CD14-positive monocyte (primary cell): Measurements from ENCODE around the gene STXBP6. TPM values are rescaled to one million over a fixed set of nuclear protein-coding genes. Genes with fewer than 3 reads are reported as not detected.

Source experiments
- DNase-seq, 3 donors: peaks; one replicate each; pipeline ENCODE4 v3.0.0-alpha.2; 2011 to 2022
- H2AFZ ChIP-seq: 2 replicates; pipeline ENCODE4 v1.6.0; 2012; ENCODE audit warnings: mild to moderate bottlenecking, low read depth, low read length, inconsistent platforms; ENCODE audit not compliant: insufficient read depth, poor library complexity, severe bottlenecking
- H3K27ac ChIP-seq, 2 donors: 1 replicate in 1 of 2; 2 replicates in 1 of 2; pipeline ENCODE4 v1.5.1; 2012 to 2013; ENCODE audit warnings: low read length in 2 of 2, control low read depth in 1 of 2, inconsistent platforms in 1 of 2, low read depth in 1 of 2, mild to moderate bottlenecking in 1 of 2
- H3K27me3 ChIP-seq, 2 donors: one replicate each; pipeline versions ENCODE4 v1.6.0 to v1.6.1; 2011 to 2013; ENCODE audit warnings: low read length in 2 of 2; ENCODE audit not compliant: control insufficient read depth in 2 of 2, insufficient read depth in 2 of 2
- H3K36me3 ChIP-seq, 2 donors: replicated peaks in 1 of 2; 1 replicate in 1 of 2; 2 replicates in 1 of 2; pipeline versions ENCODE4 v1.5.1 to v1.6.1; 2012 to 2013; ENCODE audit warnings: low read length in 2 of 2, control low read depth in 1 of 2, inconsistent platforms in 1 of 2, mild to moderate bottlenecking in 1 of 2; ENCODE audit not compliant: insufficient read depth in 2 of 2, control insufficient read depth in 1 of 2
- H3K4me1 ChIP-seq, 2 donors: 1 replicate in 1 of 2; 2 replicates in 1 of 2; pipeline versions ENCODE4 v1.5.1 to v1.6.1; 2012 to 2013; ENCODE audit warnings: low read length in 2 of 2, control low read depth in 1 of 2, inconsistent platforms in 1 of 2, mild to moderate bottlenecking in 1 of 2, moderate library complexity in 1 of 2; ENCODE audit not compliant: insufficient read depth in 2 of 2, control insufficient read depth in 1 of 2
- H3K4me2 ChIP-seq: replicated peaks from 2 replicates; pipeline ENCODE3; 2012; ENCODE audit warnings: low read length, moderate library complexity, mild to moderate bottlenecking; ENCODE audit not compliant: poor library complexity, severe bottlenecking; ENCODE audit errors: extremely low read depth
- H3K4me3 ChIP-seq, 3 experiments: fragments of 200-600 bp in 1 of 3; sonication (generic) in 1 of 3; replicated peaks in 1 of 3; 1 replicate in 2 of 3; 2 replicates in 1 of 3; pipeline ENCODE4 v1.5.1; 2011 to 2013; ENCODE audit warnings: low read length in 3 of 3, mild to moderate bottlenecking in 3 of 3, control low read depth in 2 of 3, low read depth in 2 of 3, inconsistent platforms in 1 of 3, moderate library complexity in 1 of 3
- H3K79me2 ChIP-seq: 2 replicates; pipeline ENCODE4 v1.6.0; 2012; ENCODE audit warnings: mild to moderate bottlenecking, control low read depth, inconsistent platforms, low read length, moderate library complexity; ENCODE audit not compliant: insufficient read depth
- H3K9ac ChIP-seq: 2 replicates; pipeline ENCODE4 v1.6.0; 2017; ENCODE audit warnings: low read length, mild to moderate bottlenecking; ENCODE audit not compliant: insufficient read depth, poor library complexity, severe bottlenecking
- H3K9me3 ChIP-seq, 2 donors: replicated peaks in 1 of 2; 1 replicate in 1 of 2; 2 replicates in 1 of 2; pipeline versions ENCODE4 v1.5.1 to v1.6.1; 2012 to 2013; ENCODE audit warnings: low read length in 2 of 2, control low read depth in 1 of 2; ENCODE audit not compliant: control insufficient read depth in 1 of 2, insufficient read depth in 1 of 2
- H4K20me1 ChIP-seq: 2 replicates; pipeline ENCODE4 v1.6.0; 2012; ENCODE audit warnings: mild to moderate bottlenecking, low read length, control low read depth, moderate library complexity; ENCODE audit not compliant: insufficient read depth
- H3K27ac Mint-ChIP-seq, 7 donors: one replicate each; pipeline ENCODE4 v1.8.0; 2020; ENCODE audit warnings: mild to moderate bottlenecking in 7 of 7, mixed read lengths in 7 of 7, moderate library complexity in 6 of 7, inconsistent platforms in 2 of 7
- H3K27me3 Mint-ChIP-seq, 3 donors: one replicate each; pipeline ENCODE4 v1.8.0; 2021 to 2022; ENCODE audit warnings: low read depth in 3 of 3, mild to moderate bottlenecking in 3 of 3, mixed read lengths in 3 of 3, moderate library complexity in 3 of 3, inconsistent platforms in 1 of 3
- H3K36me3 Mint-ChIP-seq, 2 donors: one replicate each; pipeline ENCODE4 v1.8.0; 2020; ENCODE audit warnings: mixed read lengths in 2 of 2, inconsistent platforms in 1 of 2, mild to moderate bottlenecking in 1 of 2
- H3K4me1 Mint-ChIP-seq: one replicate; pipeline ENCODE4 v1.8.0; 2020; ENCODE audit warnings: mild to moderate bottlenecking, mixed read lengths
- H3K4me3 Mint-ChIP-seq, 2 donors: one replicate each; pipeline ENCODE4 v1.8.0; 2020; ENCODE audit warnings: mild to moderate bottlenecking in 2 of 2, mixed read lengths in 2 of 2, moderate library complexity in 1 of 2
- H3K9me3 Mint-ChIP-seq, 7 donors: one replicate each; pipeline ENCODE4 v1.8.0; 2020 to 2022; ENCODE audit warnings: mixed read lengths in 7 of 7, mild to moderate bottlenecking in 6 of 7, moderate library complexity in 6 of 7, inconsistent platforms in 2 of 7
- CTCF ChIP-seq: fragments of 200-600 bp; IDR thresholded peaks from one replicate; pipeline ENCODE4 v1.8.0; 2022; ENCODE audit warnings: antibody characterized with exemption, mild to moderate bottlenecking
- WGBS: methylation state at CpG from one replicate; pipeline ENCODE4 v1.1.5; 2013; ENCODE audit warnings: missing lambda C conversion rate; ENCODE audit not compliant: insufficient coverage; 5-methylcytosine and 5-hydroxymethylcytosine counted together
- intact Hi-C, 2 donors: fragments of 100-400 bp; cut with micrococcal nuclease; formaldehyde crosslinking; loops; one replicate each; pipeline versions ENCODE4 v1.15.0 to v1.15.1; 2023
- polyA plus RNA-seq, 3 donors: library from polyadenylated mRNA; depleted of rRNA in 1 of 3; unstranded in 2 of 3; stranded (reverse) in 1 of 3; fragments of 300-500 nt in 2 of 3; fragments of >200 nt in 1 of 3; fragmentation: Illumina TruSeq in 2 of 3; gene quantifications; 1 replicate in 2 of 3; 2 replicates in 1 of 3; pipeline ENCODE4 v1.2.3, GENCODE V29; 2012 to 2021

STXBP6 gene
- polyA plus RNA-seq, 3 donors = 0.05 to 0.25 (median 0.08) TPM

GRCh38 chr14:25017562-25017961 is 32.4 kb downstream of the STXBP6 start:
- no peak for TF ChIP-seq CTCF
- 100% methylated on average over 2 of the region's 2 CpGs for WGBS
- H3K27ac ChIP-seq = no peak overlapping the region

GRCh38 chr14:25015761-25016160 is 34.2 kb downstream of the STXBP6 start:
- Mint-ChIP-seq H3K27me3 (peaks cover 0 to 2% (median 0%) of the 10 kb centered on the region in 3 donors), H3K27ac (no peak overlapping the region), H3K9me3 (peaks cover 0 to 3% (median 0%) of the 10 kb centered on the region in 7 donors), H3K4me1 (no peaks in the 10 kb centered on the region), H3K36me3 (no peaks in the 10 kb centered on the region), H3K4me3 (no peak overlapping the region)
- no peak overlapping the region for H2AFZ ChIP-seq
- no peaks in the 10 kb centered on the region for H3K79me2 ChIP-seq
- no peak overlapping the region for H3K4me2 ChIP-seq
- no CpG with 5 or more reads among the region's 1 CpG for WGBS
- no peaks in the 10 kb centered on the region for H3K36me3 ChIP-seq
- H3K4me1 ChIP-seq = no peaks in the 10 kb centered on the region
- no peaks in the 10 kb centered on the region for H3K27me3 ChIP-seq
- intact Hi-C loops = no loop called here
- no peaks in the 10 kb centered on the region for H3K9me3 ChIP-seq
- no peak overlapping the region for H3K9ac ChIP-seq
- no peak for DNase-seq
- no peaks in the 10 kb centered on the region for H4K20me1 ChIP-seq
- no peak overlapping the region for H3K27ac ChIP-seq
- no peak for TF ChIP-seq CTCF
- no peak overlapping the region for H3K4me3 ChIP-seq

More at GRCh38 chr14:25017562-25017961, 32.4 kb downstream of the STXBP6 start:
- no peak overlapping the region for H3K4me2 ChIP-seq
- DNase-seq = no peak
- Mint-ChIP-seq H3K4me1 (no peaks in the 10 kb centered on the region), H3K27ac (no peak overlapping the region), H3K27me3 (peaks cover 0 to 2% (median 0%) of the 10 kb centered on the region in 3 donors), H3K9me3 (peaks cover 0 to 3% (median 0%) of the 10 kb centered on the region in 7 donors), H3K4me3 (no peak overlapping the region), H3K36me3 (no peaks in the 10 kb centered on the region)
- no peaks in the 10 kb centered on the region for H3K79me2 ChIP-seq
- no peaks in the 10 kb centered on the region for H4K20me1 ChIP-seq
- H3K36me3 ChIP-seq = no peaks in the 10 kb centered on the region
- no peak overlapping the region for H3K9ac ChIP-seq
- H3K27me3 ChIP-seq = no peaks in the 10 kb centered on the region
- H3K9me3 ChIP-seq = no peaks in the 10 kb centered on the region
- H2AFZ ChIP-seq = no peak overlapping the region
- intact Hi-C loops = no loop called here
- H3K4me1 ChIP-seq = no peaks in the 10 kb centered on the region
- H3K4me3 ChIP-seq = no peak overlapping the region
